ENCODE data around the gene GXYLT2.

Gene GXYLT2

GRCh38 chr3:72887705-72888545 lies at the start of gene GXYLT2:
GXYLT2 (plus strand) TSS chr3:72888046; CDS start chr3:72888234, 188 bp downstream.
- H3K4me3 Mint-ChIP-seq, result peak within 1 kb of the TSS; percentile 93
- H3K27ac Mint-ChIP-seq, result no peak within 1 kb of the TSS
- no peaks in the 10 kb centered on the region for H3K36me3 Mint-ChIP-seq
- H3K27me3 Mint-ChIP-seq, result peaks cover 60% of the 10 kb centered on the region
- peaks cover 15% of the 10 kb centered on the region for H3K4me1 Mint-ChIP-seq
- peaks cover 5% of the 10 kb centered on the region for H3K9me3 Mint-ChIP-seq

- Mint-ChIP-seq H3K4me1 (peaks cover 21% of the 10 kb centered on the region), H3K4me3 (no peak overlapping the region), H3K27me3 (no peaks in the 10 kb centered on the region), H3K9me3 (no peaks in the 10 kb centered on the region), H3K36me3 (peaks cover 30% of the 10 kb centered on the region), H3K27ac (no peak overlapping the region)
Measured at GRCh38 chr3:72839057-72839456, 48.8 kb upstream of the GXYLT2 start.

- Mint-ChIP-seq H3K9me3 (no peaks in the 10 kb centered on the region), H3K4me1 (peaks cover 54% of the 10 kb centered on the region), H3K27ac (peak overlapping the region; percentile 91), H3K27me3 (no peaks in the 10 kb centered on the region), H3K36me3 (peaks cover 18% of the 10 kb centered on the region), H3K4me3 (peak overlapping the region; percentile 68)
Measured at GRCh38 chr3:72844436-72844993, 43.3 kb upstream of the GXYLT2 start.

GRCh38 chr3:72846166-72846565 lies 41.7 kb upstream of the GXYLT2 start:
- H3K27me3 Mint-ChIP-seq, result no peaks in the 10 kb centered on the region

GRCh38 chr3:72847282-72847681 lies 40.6 kb upstream of the GXYLT2 start:
- peak overlapping the region; percentile 96 for H3K27ac Mint-ChIP-seq
- no peaks in the 10 kb centered on the region for H3K9me3 Mint-ChIP-seq
- peak overlapping the region; percentile 99 for H3K4me3 Mint-ChIP-seq
- peaks cover 10% of the 10 kb centered on the region for H3K36me3 Mint-ChIP-seq
- peaks cover 61% of the 10 kb centered on the region for H3K4me1 Mint-ChIP-seq
- H3K27me3 Mint-ChIP-seq, result no peaks in the 10 kb centered on the region

More at GRCh38 chr3:72846166-72846565, 41.7 kb upstream of the GXYLT2 start:
- peaks cover 57% of the 10 kb centered on the region for H3K4me1 Mint-ChIP-seq
- H3K4me3 Mint-ChIP-seq, result peak overlapping the region; percentile 99
- H3K9me3 Mint-ChIP-seq, result no peaks in the 10 kb centered on the region
- peaks cover 15% of the 10 kb centered on the region for H3K36me3 Mint-ChIP-seq
- no peak overlapping the region for H3K27ac Mint-ChIP-seq

GRCh38 chr3:72847751-72848702 lies 39.8 kb upstream of the GXYLT2 start, which contains the start of gene SHQ1:
SHQ1 (minus strand) TSS chr3:72848445; CDS start chr3:72848340, 105 bp downstream.
- Mint-ChIP-seq H3K27me3 (no peaks in the 10 kb centered on the region), H3K27ac (peak within 1 kb of the TSS; percentile 96), H3K9me3 (no peaks in the 10 kb centered on the region), H3K4me3 (peak within 1 kb of the TSS; percentile 99), H3K4me1 (peaks cover 61% of the 10 kb centered on the region), H3K36me3 (peaks cover 9% of the 10 kb centered on the region)

- H3K36me3 Mint-ChIP-seq, result peaks cover 9% of the 10 kb centered on the region
- no peaks in the 10 kb centered on the region for H3K27me3 Mint-ChIP-seq
- H3K4me1 Mint-ChIP-seq, result peaks cover 59% of the 10 kb centered on the region
- peak overlapping the region; percentile 99 for H3K4me3 Mint-ChIP-seq
- H3K27ac Mint-ChIP-seq, result peak overlapping the region; percentile 96
- no peaks in the 10 kb centered on the region for H3K9me3 Mint-ChIP-seq
Measured at GRCh38 chr3:72848703-72849081, 39.2 kb upstream of the GXYLT2 start.

- no peak overlapping the region for H3K4me3 Mint-ChIP-seq
- peaks cover 4% of the 10 kb centered on the region for H3K27me3 Mint-ChIP-seq
- H3K36me3 Mint-ChIP-seq, result no peaks in the 10 kb centered on the region
- peaks cover 4% of the 10 kb centered on the region for H3K4me1 Mint-ChIP-seq
- no peaks in the 10 kb centered on the region for H3K9me3 Mint-ChIP-seq
- no peak overlapping the region for H3K27ac Mint-ChIP-seq
Measured at GRCh38 chr3:72855001-72855400, 32.8 kb upstream of the GXYLT2 start.

GRCh38 chr3:72860053-72860452 lies 27.8 kb upstream of the GXYLT2 start:
- Mint-ChIP-seq H3K27ac (no peak overlapping the region), H3K4me3 (no peak overlapping the region), H3K9me3 (no peaks in the 10 kb centered on the region), H3K4me1 (peaks cover 3% of the 10 kb centered on the region), H3K36me3 (no peaks in the 10 kb centered on the region), H3K27me3 (peaks cover 3% of the 10 kb centered on the region)

- peaks cover 2% of the 10 kb centered on the region for H3K27me3 Mint-ChIP-seq
- H3K27ac Mint-ChIP-seq, result no peak overlapping the region
- no peaks in the 10 kb centered on the region for H3K9me3 Mint-ChIP-seq
- H3K36me3 Mint-ChIP-seq, result no peaks in the 10 kb centered on the region
- H3K4me3 Mint-ChIP-seq, result no peak overlapping the region
- H3K4me1 Mint-ChIP-seq, result peaks cover 3% of the 10 kb centered on the region
Measured at GRCh38 chr3:72860846-72861245, 27.0 kb upstream of the GXYLT2 start.

- peaks cover 3% of the 10 kb centered on the region for H3K4me1 Mint-ChIP-seq
- H3K27ac Mint-ChIP-seq, result no peak overlapping the region
- no peaks in the 10 kb centered on the region for H3K27me3 Mint-ChIP-seq
- no peaks in the 10 kb centered on the region for H3K36me3 Mint-ChIP-seq
- H3K4me3 Mint-ChIP-seq, result no peak overlapping the region
- H3K9me3 Mint-ChIP-seq, result no peaks in the 10 kb centered on the region
Measured at GRCh38 chr3:72862314-72863090, 25.3 kb upstream of the GXYLT2 start.

GRCh38 chr3:72872183-72872582 lies 15.7 kb upstream of the GXYLT2 start:
- peaks cover 8% of the 10 kb centered on the region for H3K27me3 Mint-ChIP-seq
- no peak overlapping the region for H3K27ac Mint-ChIP-seq
- no peaks in the 10 kb centered on the region for H3K4me1 Mint-ChIP-seq
- H3K36me3 Mint-ChIP-seq, result no peaks in the 10 kb centered on the region
- H3K4me3 Mint-ChIP-seq, result no peak overlapping the region
- H3K9me3 Mint-ChIP-seq, result no peaks in the 10 kb centered on the region

- Mint-ChIP-seq H3K9me3 (peaks cover 5% of the 10 kb centered on the region), H3K36me3 (no peaks in the 10 kb centered on the region), H3K4me3 (peak overlapping the region; percentile 93), H3K27ac (no peak overlapping the region), H3K27me3 (peaks cover 57% of the 10 kb centered on the region), H3K4me1 (peaks cover 15% of the 10 kb centered on the region)
Measured at GRCh38 chr3:72887343-72887704, 522 bp upstream of the GXYLT2 start.

GRCh38 chr3:72888546-72889309 lies 882 bp downstream of the GXYLT2 start:
- Mint-ChIP-seq H3K36me3 (no peaks in the 10 kb centered on the region), H3K4me1 (peaks cover 15% of the 10 kb centered on the region), H3K27ac (no peak overlapping the region), H3K4me3 (peak overlapping the region; percentile 43), H3K27me3 (peaks cover 63% of the 10 kb centered on the region), H3K9me3 (no peaks in the 10 kb centered on the region)
